HL-60 (cell line): Measurements from ENCODE around the gene PLOD1.
A peak's percentile ranks its signal among the peaks of the same experiment; 100 is the strongest.

Experiments
- DNase-seq, 2 experiments: peaks; one replicate each; pipeline ENCODE4 v3.0.0-alpha.2; 2010 to 2020; ENCODE audit warnings: low read depth in 1 of 2, low spot score in 1 of 2
- H3K27ac ChIP-seq: fragments of 250-450 bp; sonication (Bioruptor Pico); replicated peaks from 2 replicates; pipeline ENCODE4 v1.5.1; 2020; ENCODE audit warnings: mild to moderate bottlenecking, moderate library complexity
- H3K27me3 ChIP-seq: fragments of 250-450 bp; sonication (Bioruptor Pico); 2 replicates; pipeline ENCODE4 v1.5.1; 2021; ENCODE audit warnings: mild to moderate bottlenecking, moderate library complexity; ENCODE audit not compliant: insufficient read depth, poor library complexity, severe bottlenecking
- H3K4me3 ChIP-seq: replicated peaks from 2 replicates; pipeline ENCODE4 v1.5.1; 2011; ENCODE audit warnings: mild to moderate bottlenecking, control low read depth, low read length; ENCODE audit not compliant: insufficient read depth
- GABPA ChIP-seq: IDR thresholded peaks from 2 replicates; pipeline ENCODE4 v1.6.1; 2012; ENCODE audit warnings: low read depth
- POLR2AphosphoS5 ChIP-seq: IDR thresholded peaks from 2 replicates; pipeline ENCODE4 v1.6.1; 2012; ENCODE audit warnings: low read depth
- SPI1 ChIP-seq: IDR thresholded peaks from 2 replicates; pipeline ENCODE4 v1.6.1; 2012; ENCODE audit warnings: low read depth, mild to moderate bottlenecking, borderline replicate concordance
- TF ChIP-seq, protein P1 (sequence below): IDR thresholded peaks from 2 replicates; pipeline ENCODE4 v1.6.1; 2012; ENCODE audit warnings: low read depth; ENCODE audit not compliant: insufficient replicate concordance
- TF ChIP-seq, protein P2 (sequence below): IDR thresholded peaks from one replicate; pipeline ENCODE4 v1.5.1; 2011; ENCODE audit warnings: low read length, control low read depth, inconsistent platforms; ENCODE audit not compliant: insufficient read depth

Gene PLOD1

DNA sequence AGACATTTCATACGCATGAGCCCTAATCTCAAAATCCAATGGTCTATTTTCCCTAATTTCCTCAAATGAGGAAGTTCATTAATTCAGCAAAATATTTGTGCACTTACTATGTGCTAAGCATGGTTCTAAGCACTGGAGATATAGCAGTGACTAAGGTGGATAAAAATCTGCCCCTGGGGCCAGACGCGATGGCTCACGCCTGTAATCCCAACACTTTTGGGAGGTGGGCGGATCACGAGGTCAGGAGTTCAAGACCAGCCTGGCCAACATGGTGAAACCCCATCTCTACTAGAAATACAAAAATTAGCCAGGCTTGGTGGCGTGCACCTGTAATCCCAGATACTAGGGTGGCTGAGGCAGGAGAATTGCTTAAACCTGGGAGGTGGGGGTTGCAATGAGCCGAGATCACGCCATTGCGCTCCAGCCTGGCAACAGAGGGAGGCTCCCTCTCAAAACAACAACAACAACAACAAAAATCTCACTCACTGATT lies 80.5 kb downstream of the PLOD1 start:
- DNase-seq: no peak
- Histone ChIP-seq H3K27me3 (no peaks in the 10 kb centered on the region), H3K4me3 (no peak overlapping the region), H3K27ac (no peak overlapping the region)
- TF ChIP-seq POLR2AphosphoS5 (no peak), SPI1 (no peak), GABPA (no peak)
- TF ChIP-seq, protein P1, sequence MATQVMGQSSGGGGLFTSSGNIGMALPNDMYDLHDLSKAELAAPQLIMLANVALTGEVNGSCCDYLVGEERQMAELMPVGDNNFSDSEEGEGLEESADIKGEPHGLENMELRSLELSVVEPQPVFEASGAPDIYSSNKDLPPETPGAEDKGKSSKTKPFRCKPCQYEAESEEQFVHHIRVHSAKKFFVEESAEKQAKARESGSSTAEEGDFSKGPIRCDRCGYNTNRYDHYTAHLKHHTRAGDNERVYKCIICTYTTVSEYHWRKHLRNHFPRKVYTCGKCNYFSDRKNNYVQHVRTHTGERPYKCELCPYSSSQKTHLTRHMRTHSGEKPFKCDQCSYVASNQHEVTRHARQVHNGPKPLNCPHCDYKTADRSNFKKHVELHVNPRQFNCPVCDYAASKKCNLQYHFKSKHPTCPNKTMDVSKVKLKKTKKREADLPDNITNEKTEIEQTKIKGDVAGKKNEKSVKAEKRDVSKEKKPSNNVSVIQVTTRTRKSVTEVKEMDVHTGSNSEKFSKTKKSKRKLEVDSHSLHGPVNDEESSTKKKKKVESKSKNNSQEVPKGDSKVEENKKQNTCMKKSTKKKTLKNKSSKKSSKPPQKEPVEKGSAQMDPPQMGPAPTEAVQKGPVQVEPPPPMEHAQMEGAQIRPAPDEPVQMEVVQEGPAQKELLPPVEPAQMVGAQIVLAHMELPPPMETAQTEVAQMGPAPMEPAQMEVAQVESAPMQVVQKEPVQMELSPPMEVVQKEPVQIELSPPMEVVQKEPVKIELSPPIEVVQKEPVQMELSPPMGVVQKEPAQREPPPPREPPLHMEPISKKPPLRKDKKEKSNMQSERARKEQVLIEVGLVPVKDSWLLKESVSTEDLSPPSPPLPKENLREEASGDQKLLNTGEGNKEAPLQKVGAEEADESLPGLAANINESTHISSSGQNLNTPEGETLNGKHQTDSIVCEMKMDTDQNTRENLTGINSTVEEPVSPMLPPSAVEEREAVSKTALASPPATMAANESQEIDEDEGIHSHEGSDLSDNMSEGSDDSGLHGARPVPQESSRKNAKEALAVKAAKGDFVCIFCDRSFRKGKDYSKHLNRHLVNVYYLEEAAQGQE: no peak
- TF ChIP-seq, protein P2, sequence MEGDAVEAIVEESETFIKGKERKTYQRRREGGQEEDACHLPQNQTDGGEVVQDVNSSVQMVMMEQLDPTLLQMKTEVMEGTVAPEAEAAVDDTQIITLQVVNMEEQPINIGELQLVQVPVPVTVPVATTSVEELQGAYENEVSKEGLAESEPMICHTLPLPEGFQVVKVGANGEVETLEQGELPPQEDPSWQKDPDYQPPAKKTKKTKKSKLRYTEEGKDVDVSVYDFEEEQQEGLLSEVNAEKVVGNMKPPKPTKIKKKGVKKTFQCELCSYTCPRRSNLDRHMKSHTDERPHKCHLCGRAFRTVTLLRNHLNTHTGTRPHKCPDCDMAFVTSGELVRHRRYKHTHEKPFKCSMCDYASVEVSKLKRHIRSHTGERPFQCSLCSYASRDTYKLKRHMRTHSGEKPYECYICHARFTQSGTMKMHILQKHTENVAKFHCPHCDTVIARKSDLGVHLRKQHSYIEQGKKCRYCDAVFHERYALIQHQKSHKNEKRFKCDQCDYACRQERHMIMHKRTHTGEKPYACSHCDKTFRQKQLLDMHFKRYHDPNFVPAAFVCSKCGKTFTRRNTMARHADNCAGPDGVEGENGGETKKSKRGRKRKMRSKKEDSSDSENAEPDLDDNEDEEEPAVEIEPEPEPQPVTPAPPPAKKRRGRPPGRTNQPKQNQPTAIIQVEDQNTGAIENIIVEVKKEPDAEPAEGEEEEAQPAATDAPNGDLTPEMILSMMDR: no peak

DNA sequence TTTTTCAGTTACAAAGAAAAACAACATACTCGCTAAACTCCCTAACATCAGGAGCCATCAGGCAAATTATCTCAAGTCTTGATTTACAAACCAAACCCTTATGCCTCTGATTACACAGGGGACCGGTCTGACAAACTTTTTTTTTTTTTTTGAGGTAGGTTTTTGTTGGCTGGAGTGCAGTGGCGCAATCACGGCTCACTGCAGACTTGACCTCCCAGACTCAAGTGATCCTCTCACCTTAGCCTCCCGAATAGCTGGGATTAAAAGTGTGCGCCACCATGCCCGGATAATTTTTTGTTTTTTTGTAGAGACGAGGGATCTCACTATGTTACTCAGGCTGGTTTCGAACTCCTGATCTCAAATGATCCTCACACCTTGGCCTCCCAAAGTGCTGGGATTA lies 81.0 kb downstream of the PLOD1 start:
- Histone ChIP-seq H3K27me3 (no peaks in the 10 kb centered on the region), H3K27ac (no peak overlapping the region), H3K4me3 (no peak overlapping the region)
- no peak for DNase-seq
- TF ChIP-seq, protein P2: no peak
- no peak for TF ChIP-seq SPI1
- no peak for TF ChIP-seq POLR2AphosphoS5

DNA sequence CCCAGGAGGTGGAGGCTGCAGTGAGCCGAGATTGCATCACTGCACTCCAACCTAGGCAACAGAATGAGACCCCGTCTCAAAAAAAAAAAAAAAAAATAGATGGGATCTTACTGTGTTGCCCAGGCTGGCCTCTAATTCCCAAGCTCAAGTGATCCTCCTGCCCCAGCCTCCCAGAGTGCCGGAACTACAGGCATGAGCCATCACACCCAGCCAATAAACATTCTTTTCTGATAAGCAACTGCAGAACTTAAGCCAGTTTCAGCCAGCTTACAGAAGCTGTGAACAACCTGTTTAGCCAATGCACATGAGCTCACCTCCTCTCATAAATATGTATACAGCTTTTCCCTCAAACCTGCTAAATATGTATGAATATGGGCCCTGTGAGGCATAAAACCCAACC lies 81.7 kb downstream of the PLOD1 start:
- Histone ChIP-seq H3K27ac (0 out of 2 replicates have a peak overlapping the region, but pooled peaks have one; percentile 2), H3K27me3 (no peaks in the 10 kb centered on the region)
- TF ChIP-seq, protein P1: no peak
- no peak for TF ChIP-seq SPI1
- no peak for TF ChIP-seq POLR2AphosphoS5
- TF ChIP-seq, protein P2: no peak

More for the DNA sequence above, 81.7 kb downstream of the PLOD1 start:
- no peak overlapping the region for H3K4me3 ChIP-seq
- DNase-seq: no peak
